BLaER1 treated with 17β-estradiol and CSF1 and Interleukin-3, amounts not matched to agents 10 nM and 100 nM (cell line): ENCODE measurements around the gene MAP6.
A peak's percentile ranks its signal among the peaks of the same experiment; 100 is the strongest.
"Not testable (repeated sequence)": the region's sequence is repeated elsewhere in the genome, so short reads cannot be mapped to it uniquely, and the experiment has no call there.

Experiments
- H3K27ac ChIP-seq, 11 experiments: shearing (Covaris generic); formaldehyde crosslinking; 2 replicates each; pipeline ENCODE4 v1.8.1; 2022
- H3K27me3 ChIP-seq, 11 experiments: shearing (Covaris generic); formaldehyde crosslinking; 2 replicates each; pipeline ENCODE4 v1.8.1; 2022
- H3K36me3 ChIP-seq, 11 experiments: shearing (Covaris generic); formaldehyde crosslinking; 2 replicates each; pipeline ENCODE4 v1.8.1; 2022
- H3K4me1 ChIP-seq, 10 experiments: shearing (Covaris generic); formaldehyde crosslinking; 2 replicates each; pipeline ENCODE4 v1.8.1; 2022
- H3K4me2 ChIP-seq, 11 experiments: shearing (Covaris generic); formaldehyde crosslinking; 2 replicates each; pipeline ENCODE4 v1.8.1; 2022
- H3K4me3 ChIP-seq, 10 experiments: shearing (Covaris generic); formaldehyde crosslinking; 2 replicates each; pipeline ENCODE4 v1.8.1; 2022
- H3K9ac ChIP-seq, 11 experiments: shearing (Covaris generic); formaldehyde crosslinking; 2 replicates each; pipeline ENCODE4 v1.8.1; 2022
- H3K9me3 ChIP-seq, 11 experiments: shearing (Covaris generic); formaldehyde crosslinking; replicated peaks in 1 of 11; 2 replicates each; pipeline ENCODE4 v1.8.1; 2022
- H4K20me1 ChIP-seq, 11 experiments: shearing (Covaris generic); formaldehyde crosslinking; 2 replicates each; pipeline ENCODE4 v1.8.1; 2022
- Cebpa-rat ChIP-seq, 11 experiments: shearing (Covaris generic); IDR thresholded peaks; 2 replicates each; pipeline ENCODE4 v1.8.1; 2022

The MAP6 gene

DNA sequence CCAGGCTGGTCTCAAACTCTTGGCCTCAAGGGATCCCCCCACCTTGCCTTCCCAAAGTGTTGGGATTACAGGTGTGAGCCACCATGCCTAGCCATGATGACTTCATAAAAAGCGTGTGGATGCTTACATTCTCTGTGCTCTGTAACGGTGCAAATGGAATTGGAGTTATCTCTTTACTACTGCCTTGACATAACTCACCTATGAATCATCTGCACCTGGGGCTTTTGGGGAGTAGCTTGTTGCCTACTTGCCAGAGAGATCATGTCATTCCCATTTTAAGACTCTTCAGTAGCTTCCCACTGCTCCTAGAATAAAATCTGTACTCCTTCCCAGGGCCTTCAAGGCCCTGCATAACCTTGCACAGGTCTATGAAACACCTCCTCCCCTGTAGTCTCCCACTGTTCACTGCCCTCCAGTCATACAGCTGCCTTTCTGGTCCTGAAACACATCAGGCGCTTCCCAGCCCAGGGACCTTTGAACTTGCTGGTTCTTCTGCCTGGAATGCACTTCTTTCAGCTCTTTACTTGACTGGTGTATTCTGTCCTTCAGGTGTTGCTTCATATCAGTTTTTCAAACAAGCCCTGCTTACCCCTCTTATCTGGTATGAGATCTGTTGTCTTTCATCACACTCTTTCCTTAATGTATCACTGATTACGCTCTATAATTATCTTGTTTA lies 29.2 kb upstream of the MAP6 start:
- H3K27ac ChIP-seq = no peak overlapping the region
- no peak overlapping the region for H3K4me2 ChIP-seq
- H4K20me1 ChIP-seq = no peaks in the 10 kb centered on the region
- H3K9ac ChIP-seq = no peak overlapping the region
- H3K4me1 ChIP-seq = no peaks in the 10 kb centered on the region
- H3K27me3 ChIP-seq = no peaks in the 10 kb centered on the region
- TF ChIP-seq Cebpa-rat (IDR thresholded peaks at IDR 0.05) = no peak
- H3K36me3 ChIP-seq = no peaks in the 10 kb centered on the region
- H3K9me3 ChIP-seq = peaks cover 0 to 6% (median 0%) of the 10 kb centered on the region in 11 experiments; a peak in 1 of 22 replicates
- H3K4me3 ChIP-seq = no peak overlapping the region

GRCh38 chr11:75691804-75692203 lies 23.0 kb upstream of the MAP6 start:
- no peaks in the 10 kb centered on the region for H3K36me3 ChIP-seq
- peaks cover under 1 to 12% (median 5%) of the 10 kb centered on the region in 11 experiments; a peak in 13 of 22 replicates for H3K9me3 ChIP-seq
- no peak overlapping the region for H3K27ac ChIP-seq
- peaks cover 0 to 28% (median 10%) of the 10 kb centered on the region in 10 experiments; a peak in 10 of 20 replicates for H3K4me1 ChIP-seq
- no peak for TF ChIP-seq Cebpa-rat (IDR thresholded peaks at IDR 0.05)
- no peak overlapping the region for H3K4me3 ChIP-seq
- H3K9ac ChIP-seq = no peak overlapping the region
- no peaks in the 10 kb centered on the region for H4K20me1 ChIP-seq
- no peak overlapping the region for H3K4me2 ChIP-seq
- H3K27me3 ChIP-seq = no peaks in the 10 kb centered on the region

- H4K20me1 ChIP-seq = no peaks in the 10 kb centered on the region
- H3K4me2 ChIP-seq = peak overlapping the region in 6 of 11 experiments; percentile 20 to 64 (median 45); a peak in 11 of 22 replicates
- H3K4me3 ChIP-seq = no peak overlapping the region
- peak overlapping the region in 5 of 11 experiments; percentile 2 to 73 (median 37); a peak in 6 of 22 replicates for H3K27ac ChIP-seq
- H3K9me3 ChIP-seq = peaks cover 18 to 29% (median 23%) of the 10 kb centered on the region in 11 experiments
- H3K4me1 ChIP-seq = peaks cover 0 to 28% (median 10%) of the 10 kb centered on the region in 10 experiments; a peak in 10 of 20 replicates
- no peaks in the 10 kb centered on the region for H3K27me3 ChIP-seq
- peak overlapping the region in 1 of 11 experiments; percentile 30; a peak in 1 of 22 replicates for H3K9ac ChIP-seq
- H3K36me3 ChIP-seq = no peaks in the 10 kb centered on the region
- no peak for TF ChIP-seq Cebpa-rat (IDR thresholded peaks at IDR 0.05)
These were observed 21.2 kb upstream of the MAP6 start for GRCh38 chr11:75689863-75690609.

DNA sequence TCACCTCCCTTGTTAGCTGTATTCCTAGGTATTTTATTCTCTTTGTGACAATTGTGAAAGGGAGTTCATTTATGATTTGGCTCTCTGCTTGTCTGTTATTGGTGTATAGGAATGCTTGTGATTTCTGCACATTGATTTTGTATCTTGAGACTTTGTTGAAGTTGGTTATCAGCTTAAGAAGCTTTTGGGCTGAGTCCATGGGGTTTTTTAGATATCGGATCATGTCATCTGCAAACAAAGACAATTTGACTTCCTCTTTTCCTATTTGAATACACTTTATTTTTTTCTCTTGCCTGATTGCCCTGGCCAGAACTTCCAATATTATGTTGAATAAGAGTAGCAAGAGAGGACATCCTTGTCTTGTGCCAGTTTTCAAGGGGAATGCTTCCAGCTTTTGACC lies 15.0 kb upstream of the MAP6 start:
- H3K4me3 ChIP-seq, H4K20me1 ChIP-seq, H3K36me3 ChIP-seq, H3K27ac ChIP-seq, H3K27me3 ChIP-seq, H3K9ac ChIP-seq, H3K4me1 ChIP-seq: not testable (repeated sequence)
- Histone ChIP-seq H3K9me3 (peaks cover 28 to 42% (median 36%) of the 10 kb centered on the region in 11 experiments), H3K4me2 (peak overlapping the region in 2 of 11 experiments; percentile 11 to 14; a peak in 1 of 22 replicates)

GRCh38 chr11:75679566-75679965 lies 10.7 kb upstream of the MAP6 start:
- Histone ChIP-seq H3K9me3 (peaks cover under 1 to 19% (median 8%) of the 10 kb centered on the region in 11 experiments; a peak in 14 of 22 replicates), H3K27me3 (no peaks in the 10 kb centered on the region), H3K36me3 (no peaks in the 10 kb centered on the region), H3K27ac (no peak overlapping the region), H3K9ac (no peak overlapping the region), H3K4me3 (no peak overlapping the region), H3K4me1 (peaks cover 0 to 7% (median 0%) of the 10 kb centered on the region in 10 experiments; a peak in 2 of 20 replicates), H4K20me1 (no peaks in the 10 kb centered on the region; a peak in 1 of 22 replicates), H3K4me2 (no peak overlapping the region)
- no peak for TF ChIP-seq Cebpa-rat (IDR thresholded peaks at IDR 0.05)

DNA sequence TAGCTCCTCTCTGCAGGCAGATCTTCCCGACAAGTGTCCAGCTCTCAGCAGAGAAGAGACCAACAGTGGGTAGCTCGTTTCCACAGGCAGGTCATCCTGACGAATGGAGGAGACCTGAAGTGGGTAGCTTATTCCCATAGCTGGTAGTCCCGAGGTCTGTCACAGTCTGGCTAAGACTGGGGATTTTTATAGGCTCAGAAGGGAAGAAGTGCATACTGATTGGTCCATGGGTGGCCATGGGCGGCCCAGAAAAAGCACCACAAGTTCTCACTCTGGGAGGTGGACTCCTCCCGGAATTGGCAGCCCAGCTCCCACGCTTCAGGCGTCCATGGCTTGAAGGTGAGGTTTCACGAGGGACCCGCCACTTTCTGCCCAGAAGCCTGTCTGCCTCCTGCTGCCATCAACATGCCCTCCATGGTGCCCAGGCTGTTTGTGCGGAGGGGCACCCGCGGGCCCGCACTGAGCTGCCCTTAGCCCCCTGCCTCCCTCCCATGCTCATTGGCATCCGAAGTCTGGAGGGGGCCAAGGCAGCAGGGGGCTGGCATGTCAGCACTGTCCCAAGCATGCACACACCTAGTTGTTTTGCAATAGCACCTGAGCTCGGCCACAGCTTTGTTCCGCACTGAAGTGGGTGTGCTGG lies 9.9 kb upstream of the MAP6 start:
- H3K4me3 ChIP-seq = no peak overlapping the region

DNA sequence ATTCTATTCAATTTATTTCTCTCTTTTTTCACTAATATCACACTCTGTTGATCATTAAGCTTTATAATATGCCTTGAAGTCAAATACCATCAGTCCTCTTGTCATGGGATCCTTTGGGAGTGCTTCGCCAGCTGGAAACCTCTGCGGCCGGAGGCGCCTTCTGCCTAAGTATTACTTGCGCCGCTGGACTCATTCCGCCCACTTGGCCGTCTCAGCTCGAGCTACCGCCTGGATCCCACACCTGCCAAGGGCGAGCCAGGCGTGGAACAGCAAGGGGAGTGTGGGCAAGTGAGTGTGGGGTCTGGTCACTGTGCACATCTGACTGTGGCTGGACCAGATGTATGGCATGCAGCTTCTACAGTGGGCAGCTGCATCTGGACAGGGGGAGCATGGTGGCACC lies 9.1 kb upstream of the MAP6 start:
- no peak overlapping the region for H3K4me2 ChIP-seq

More for the DNA sequence above, 9.9 kb upstream of the MAP6 start:
- no peak overlapping the region for H3K27ac ChIP-seq
- no peaks in the 10 kb centered on the region; a peak in 1 of 22 replicates for H4K20me1 ChIP-seq
- no peak overlapping the region for H3K9ac ChIP-seq
- H3K36me3 ChIP-seq = no peaks in the 10 kb centered on the region; a peak in 1 of 22 replicates
- H3K4me2 ChIP-seq = no peak overlapping the region
- H3K4me1 ChIP-seq = peaks cover 0 to 3% (median 0%) of the 10 kb centered on the region in 10 experiments; a peak in 7 of 20 replicates
- peaks cover 7 to 22% (median 13%) of the 10 kb centered on the region in 11 experiments for H3K9me3 ChIP-seq
- no peak for TF ChIP-seq Cebpa-rat (IDR thresholded peaks at IDR 0.05)
- no peaks in the 10 kb centered on the region for H3K27me3 ChIP-seq

DNA sequence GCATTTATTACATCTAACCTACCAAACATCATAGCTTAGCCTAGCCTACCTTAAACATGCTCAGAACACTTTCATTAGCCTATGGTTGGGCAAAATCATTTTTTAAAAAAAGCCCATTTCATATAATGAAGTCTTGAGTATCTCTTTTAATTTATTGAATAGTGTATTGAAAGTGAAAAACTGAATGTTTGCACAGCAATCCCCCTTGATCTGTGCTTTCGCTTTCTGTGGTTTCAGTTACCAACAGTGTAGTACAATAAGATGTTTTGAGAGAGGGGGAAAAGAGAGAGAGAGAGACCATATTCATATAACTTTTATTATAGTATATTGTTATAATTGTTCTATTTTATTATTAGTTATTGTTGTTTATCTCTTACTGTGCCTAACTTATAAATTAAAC lies 8.4 kb upstream of the MAP6 start:
- Histone ChIP-seq H3K36me3 (no peaks in the 10 kb centered on the region; a peak in 1 of 22 replicates), H3K9me3 (peaks cover 9 to 17% (median 14%) of the 10 kb centered on the region in 11 experiments), H4K20me1 (no peaks in the 10 kb centered on the region; a peak in 1 of 22 replicates), H3K27me3 (no peaks in the 10 kb centered on the region; a peak in 1 of 22 replicates), H3K27ac (no peak overlapping the region), H3K4me1 (peaks cover 0 to 7% (median 0%) of the 10 kb centered on the region in 10 experiments; a peak in 6 of 20 replicates), H3K4me3 (no peak overlapping the region), H3K9ac (no peak overlapping the region), H3K4me2 (no peak overlapping the region)
- no peak for TF ChIP-seq Cebpa-rat (IDR thresholded peaks at IDR 0.05)

More for the DNA sequence above, 9.1 kb upstream of the MAP6 start:
- Histone ChIP-seq H3K27me3 (no peaks in the 10 kb centered on the region), H3K9me3 (peaks cover 10 to 24% (median 14%) of the 10 kb centered on the region in 11 experiments), H3K4me3 (no peak overlapping the region), H3K27ac (no peak overlapping the region), H3K9ac (no peak overlapping the region), H3K4me1 (peaks cover 0 to 7% (median 0%) of the 10 kb centered on the region in 10 experiments; a peak in 6 of 20 replicates), H3K36me3 (no peaks in the 10 kb centered on the region; a peak in 1 of 22 replicates), H4K20me1 (no peaks in the 10 kb centered on the region; a peak in 1 of 22 replicates)
- no peak for TF ChIP-seq Cebpa-rat (IDR thresholded peaks at IDR 0.05)
